PFSK-1 (cell line): ENCODE measurements around the gene ATP6V1G2.

Experiments used
- FOXP2 ChIP-seq: optimal IDR thresholded peaks from 2 replicates; pipeline ENCODE3; 2011; ENCODE audit warnings: borderline replicate concordance, control low read depth, inconsistent platforms; ENCODE audit not compliant: insufficient read depth; ENCODE audit errors: extremely low read length, extremely low read depth
- POLR2AphosphoS5 ChIP-seq: IDR thresholded peaks from 2 replicates; pipeline ENCODE4 v1.6.1; 2012; ENCODE audit warnings: low read depth, mild to moderate bottlenecking, control low read depth, low read length, moderate library complexity
- REST ChIP-seq, 2 experiments: IDR thresholded peaks; 2 replicates each; pipeline versions ENCODE4 v1.6.1 to v1.8.0; 2011 to 2012; ENCODE audit warnings: low read depth in 2 of 2, low read length in 2 of 2, control low read depth in 1 of 2, inconsistent platforms in 1 of 2, mild to moderate bottlenecking in 1 of 2, moderate library complexity in 1 of 2; ENCODE audit not compliant: insufficient read depth in 1 of 2
- SIN3A ChIP-seq: IDR thresholded peaks from 2 replicates; pipeline ENCODE4 v1.6.1; 2012; ENCODE audit warnings: mild to moderate bottlenecking, low read length, moderate library complexity, borderline replicate concordance; ENCODE audit not compliant: insufficient read depth
- TAF1 ChIP-seq: IDR thresholded peaks from 2 replicates; pipeline ENCODE4 v1.6.1; 2012; ENCODE audit warnings: low read length, control low read depth, borderline replicate concordance; ENCODE audit not compliant: insufficient read depth

GRCh38 chr6:31576897-31577578, 30.6 kb upstream of the ATP6V1G2 start:
- TF ChIP-seq POLR2AphosphoS5 (no peak), REST (IDR thresholded peaks at IDR 0.05; ENCODE audit: insufficient read depth in 1 of 2, low read depth in 2 of 2, low read length in 2 of 2) (no peak), TAF1 (no peak), FOXP2 (no peak), SIN3A (no peak)
